H1 (cell line): Measurements from ENCODE around the gene PRKCA. TPM values are rescaled to one million over a fixed set of nuclear protein-coding genes. Genes with fewer than 3 reads are reported as not detected.

Experiments
- CTCF ChIA-PET: fragments of 300-600 bp; sonication (Branson Sonifier 250); formaldehyde crosslinking; loops from one replicate; lab custom pipeline; 2021; ENCODE audit not compliant: partially characterized antibody; lab: Charles Lee
- POLR2A ChIA-PET: fragments of 300-600 bp; sonication (Branson Sonifier 250); formaldehyde crosslinking; loops from one replicate; lab custom pipeline; 2021; ENCODE audit warnings: inconsistent platforms; ENCODE audit not compliant: partially characterized antibody; lab: Charles Lee
- DNase-seq, 2 experiments: peaks; one replicate each; pipeline versions ENCODE4 v3.0.0 to v3.0.0-alpha.2; 2010 to 2022; ENCODE audit warnings: low spot score in 2 of 2, low read depth in 1 of 2, mixed read lengths in 1 of 2
- FAIRE-seq: peaks from 2 replicates; lab custom pipeline; 2011; peaks lifted over from hg19 to GRCh38; lab: Jason Lieb, UNC
- H2AFZ ChIP-seq: 2 replicates; pipeline ENCODE4 v1.8.1; 2012; ENCODE audit warnings: low read length, inconsistent platforms
- H2AK5ac ChIP-seq: 2 replicates; pipeline ENCODE4 v1.6.1; 2013; ENCODE audit warnings: low read depth, low read length
- H2BK120ac ChIP-seq: replicated peaks from 2 replicates; pipeline ENCODE3; 2013; ENCODE audit warnings: low read depth, low read length, inconsistent platforms
- H2BK12ac ChIP-seq: 2 replicates; pipeline ENCODE4 v1.6.1; 2013; ENCODE audit warnings: low read depth, low read length
- H2BK15ac ChIP-seq: 2 replicates; pipeline ENCODE4 v1.6.1; 2013; ENCODE audit warnings: low read length
- H2BK20ac ChIP-seq: 2 replicates; pipeline ENCODE4 v1.6.1; 2013; ENCODE audit warnings: low read length
- H2BK5ac ChIP-seq: 2 replicates; pipeline ENCODE4 v1.6.1; 2013; ENCODE audit warnings: low read depth, low read length
- H3K14ac ChIP-seq: 2 replicates; pipeline ENCODE4 v1.6.1; 2013; ENCODE audit warnings: inconsistent platforms; ENCODE audit not compliant: insufficient read length
- H3K18ac ChIP-seq: 2 replicates; pipeline ENCODE4 v1.6.1; 2013; ENCODE audit warnings: low read length; ENCODE audit errors: extremely low read depth
- H3K23ac ChIP-seq: 2 replicates; pipeline ENCODE4 v1.6.1; 2013; ENCODE audit warnings: inconsistent platforms; ENCODE audit not compliant: insufficient read length
- H3K23me2 ChIP-seq: 2 replicates; pipeline ENCODE4 v1.6.1; 2013; ENCODE audit warnings: low read depth, low read length
- H3K27ac ChIP-seq: 2 replicates; pipeline ENCODE4 v1.6.1; 2011; ENCODE audit warnings: low read depth, low read length, inconsistent platforms
- H3K27me3 ChIP-seq, 4 experiments: replicated peaks in 1 of 4; 1 replicate in 1 of 4; 2 replicates in 3 of 4; pipeline versions ENCODE4 v1.6.1 to v1.8.1; 2011 to 2013; ENCODE audit warnings: low read length in 3 of 4, mild to moderate bottlenecking in 3 of 4, inconsistent platforms in 2 of 4, mixed read lengths in 2 of 4, moderate library complexity in 1 of 4; ENCODE audit not compliant: control insufficient read depth in 3 of 4, insufficient read depth in 3 of 4; ENCODE audit errors: extremely low read depth in 1 of 4
- H3K36me3 ChIP-seq, 4 experiments: 2 replicates each; pipeline versions ENCODE4 v1.6.1 to v1.8.1; 2011 to 2013; ENCODE audit warnings: mild to moderate bottlenecking in 4 of 4, low read length in 3 of 4, moderate library complexity in 2 of 4, control low read depth in 1 of 4, inconsistent platforms in 1 of 4; ENCODE audit not compliant: insufficient read depth in 4 of 4, control insufficient read depth in 2 of 4
- H3K4ac ChIP-seq: replicated peaks from 2 replicates; pipeline ENCODE3; 2013; ENCODE audit warnings: low read length, low read depth, mixed read lengths, inconsistent platforms; ENCODE audit not compliant: insufficient read length
- H3K4me1 ChIP-seq, 4 experiments: replicated peaks in 1 of 4; 1 replicate in 1 of 4; 2 replicates in 3 of 4; pipeline versions ENCODE4 v1.6.1 to v1.8.1; 2011 to 2013; ENCODE audit warnings: low read length in 3 of 4, inconsistent platforms in 2 of 4, mixed read lengths in 1 of 4; ENCODE audit not compliant: insufficient read depth in 4 of 4, control insufficient read depth in 3 of 4
- H3K4me2 ChIP-seq, 2 experiments: 2 replicates each; pipeline versions ENCODE4 v1.6.1 to v1.8.1; 2011 to 2013; ENCODE audit warnings: low read depth in 2 of 2, low read length in 2 of 2, control low read depth in 1 of 2, inconsistent platforms in 1 of 2, mild to moderate bottlenecking in 1 of 2; ENCODE audit not compliant: insufficient read depth in 1 of 2
- H3K4me3 ChIP-seq, 4 experiments: fragments of 200-600, 300-600 bp in 1 of 4; sonication (generic), shearing (Covaris generic), sonication (Bioruptor Twin) in 1 of 4; 2 replicates each; pipeline versions ENCODE4 v1.5.1 to v1.8.1; 2011 to 2016; ENCODE audit warnings: low read length in 4 of 4, low read depth in 3 of 4, control low read depth in 2 of 4, inconsistent platforms in 2 of 4, mild to moderate bottlenecking in 2 of 4, mixed read lengths in 1 of 4, moderate library complexity in 1 of 4; ENCODE audit not compliant: insufficient read depth in 2 of 4; ENCODE audit errors: extremely low read depth in 1 of 4
- H3K56ac ChIP-seq: replicated peaks from 2 replicates; pipeline ENCODE3; 2013; ENCODE audit warnings: low read depth, mild to moderate bottlenecking, mixed read lengths, low read length, inconsistent platforms; ENCODE audit not compliant: insufficient read length
- H3K79me1 ChIP-seq: 2 replicates; pipeline ENCODE4 v1.6.1; 2013; ENCODE audit warnings: low read depth, low read length, control low read depth
- H3K79me2 ChIP-seq, 2 experiments: 2 replicates each; pipeline versions ENCODE4 v1.6.1 to v1.8.1; 2012 to 2013; ENCODE audit warnings: low read length in 2 of 2, mild to moderate bottlenecking in 2 of 2, inconsistent platforms in 1 of 2; ENCODE audit not compliant: insufficient read depth in 2 of 2, control insufficient read depth in 1 of 2
- H3K9ac ChIP-seq, 4 experiments: replicated peaks in 1 of 4; 1 replicate in 1 of 4; 2 replicates in 3 of 4; pipeline versions ENCODE4 v1.6.1 to v1.8.1; 2011 to 2013; ENCODE audit warnings: low read depth in 3 of 4, low read length in 3 of 4, control low read depth in 2 of 4, mild to moderate bottlenecking in 2 of 4, moderate library complexity in 2 of 4, inconsistent platforms in 1 of 4; ENCODE audit errors: extremely low read depth in 1 of 4
- H3K9me3 ChIP-seq, 2 experiments: 2 replicates each; pipeline versions ENCODE4 v1.6.1 to v1.8.1; 2012 to 2013; ENCODE audit warnings: mild to moderate bottlenecking in 2 of 2, moderate library complexity in 2 of 2, control low read depth in 1 of 2, inconsistent platforms in 1 of 2, low read depth in 1 of 2, low read length in 1 of 2, mixed read lengths in 1 of 2; ENCODE audit not compliant: insufficient read depth in 2 of 2
- H4K20me1 ChIP-seq, 2 experiments: replicated peaks in 1 of 2; 2 replicates each; pipeline versions ENCODE3 to v1.8.1; 2011 to 2013; ENCODE audit warnings: inconsistent platforms in 2 of 2, low read length in 2 of 2, mild to moderate bottlenecking in 1 of 2; ENCODE audit not compliant: insufficient read depth in 2 of 2, control insufficient read depth in 1 of 2
- H4K5ac ChIP-seq: 2 replicates; pipeline ENCODE4 v1.6.1; 2013; ENCODE audit warnings: low read length, low read depth, mixed read lengths, inconsistent platforms; ENCODE audit not compliant: insufficient read length
- H4K8ac ChIP-seq: 2 replicates; pipeline ENCODE4 v1.8.0; 2013; ENCODE audit warnings: mild to moderate bottlenecking, moderate library complexity, low read length, inconsistent platforms; ENCODE audit not compliant: insufficient read depth; ENCODE audit errors: extremely low read depth
- H4K91ac ChIP-seq: replicated peaks from 2 replicates; pipeline ENCODE3; 2013; ENCODE audit warnings: low read length, mixed read lengths, inconsistent platforms; ENCODE audit not compliant: insufficient read length
- SAP30 ChIP-seq: fragments of 300-600 bp; sonication (generic); IDR thresholded peaks from 2 replicates; pipeline ENCODE4 v1.7.1; 2012; ENCODE audit warnings: low read length, moderate library complexity, mild to moderate bottlenecking, inconsistent platforms; ENCODE audit not compliant: insufficient read depth, insufficient replicate concordance
- SIN3A ChIP-seq, 2 experiments: IDR thresholded peaks in 1 of 2; conservative IDR thresholded peaks in 1 of 2; 2 replicates each; pipeline ENCODE4 v1.6.1; 2011 to 2012; ENCODE audit warnings: low read length in 2 of 2, improper control_type of control experiment in 1 of 2, low read depth in 1 of 2, mild to moderate bottlenecking in 1 of 2
- SP2 ChIP-seq: IDR thresholded peaks from 2 replicates; pipeline ENCODE4 v1.6.1; 2012; ENCODE audit warnings: mild to moderate bottlenecking, low read length, inconsistent platforms
- WGBS, 2 experiments: shearing (Covaris generic) in 1 of 2; methylation state at CpG; one replicate each; pipeline versions ENCODE4 v1.1.6 to v1.1.7; 2013 to 2015; ENCODE audit warnings: low lambda C conversion rate in 2 of 2, mixed read lengths in 2 of 2, inconsistent platforms in 1 of 2, low coverage in 1 of 2, missing lambda C conversion rate in 1 of 2; ENCODE audit not compliant: insufficient replicate concordance in 2 of 2, insufficient coverage in 1 of 2, insufficient read length in 1 of 2; ENCODE audit errors: extremely low coverage in 1 of 2, missing lambda C conversion rate in 1 of 2; 5-methylcytosine and 5-hydroxymethylcytosine counted together
- polyA plus RNA-seq, 7 experiments: library from polyadenylated mRNA; depleted of rRNA in 3 of 7; stranded (reverse) in 5 of 7; unstranded in 2 of 7; fragments of >200 nt in 5 of 7; fragments of 200-250 nt in 2 of 7; gene quantifications; 1 replicate in 5 of 7; 2 replicates in 1 of 7; 4 replicates in 1 of 7; pipeline versions ENCODE4 v1.2.1 to v1.2.3, GENCODE V29; 2011 to 2013; ENCODE audit warnings: missing spikeins in 2 of 7, mixed read lengths in 2 of 7
- total RNA-seq: library from RNA; stranded (reverse); fragmentation: NEBNext Ultra II Directional; extraction: Animal tissue kit (Norgen Biotek cat#: 25700); gene quantifications from 2 replicates; pipeline ENCODE4 v1.2.1, GENCODE V29; 2021

Gene PRKCA
- total and polyA plus RNA-seq, 2 of the 8 experiments (the other 6 are each of a cell fraction or from before 2014, with no cell fraction given) = 5.8 to 17.8 TPM

GRCh38 chr17:66276328-66276937 is 26.0 kb upstream of the PRKCA start:
- no peak overlapping the region for H3K27ac ChIP-seq

More at GRCh38 chr17:66276328-66276937, 26.0 kb upstream of the PRKCA start:
- H2BK12ac ChIP-seq = no peak overlapping the region
- no peaks in the 10 kb centered on the region for H3K4me1 ChIP-seq
- no peak overlapping the region for H2AK5ac ChIP-seq
- H3K79me1 ChIP-seq = no peaks in the 10 kb centered on the region
- no peak overlapping the region for H2BK15ac ChIP-seq
- no peak overlapping the region for H2BK20ac ChIP-seq
- H3K4me3 ChIP-seq = no peak overlapping the region
- no peak for TF ChIP-seq SAP30
- TF ChIP-seq SP2 = no peak
- no peak for TF ChIP-seq SIN3A (conservative IDR thresholded peaks at IDR 0.05 in 1 of 2, IDR thresholded peaks at IDR 0.05 in 1 of 2; ENCODE audit: low read depth in 1 of 2, low read length in 2 of 2)
- no peak overlapping the region for H3K56ac ChIP-seq
- H3K23ac ChIP-seq = no peak overlapping the region
- no peaks in the 10 kb centered on the region; a peak in 2 of 7 replicates for H3K27me3 ChIP-seq
- H3K18ac ChIP-seq = no peak overlapping the region
- H3K23me2 ChIP-seq = no peaks in the 10 kb centered on the region
- ChIA-PET POLR2A (no interaction called here), CTCF (interaction anchor here (0.6 kb wide), 2 partner anchors 177 to 395 kb away, joined by 3 to 4 read pairs; no protein-coding TSS in a partner anchor)
- H2AFZ ChIP-seq = no peak overlapping the region
- H3K4ac ChIP-seq = no peak overlapping the region
- H4K8ac ChIP-seq = no peak overlapping the region
- no peaks in the 10 kb centered on the region for H4K20me1 ChIP-seq
- no peaks in the 10 kb centered on the region for H3K79me2 ChIP-seq
- FAIRE-seq (no peak), DNase-seq (no peak)
- H4K5ac ChIP-seq = no peak overlapping the region
- H2BK5ac ChIP-seq = no peak overlapping the region
- no peak overlapping the region for H4K91ac ChIP-seq
- no peak overlapping the region for H2BK120ac ChIP-seq
- peaks cover 0 to 3% of the 10 kb centered on the region in 2 experiments; a peak in 1 of 4 replicates for H3K9me3 ChIP-seq
- H3K36me3 ChIP-seq = no peaks in the 10 kb centered on the region
- 85% methylated on average over 3 of the region's 3 CpGs; no CpG with 5 or more reads in 1 of the 2 experiments for WGBS, 2 experiments
- no peak overlapping the region for H3K14ac ChIP-seq
- H3K9ac ChIP-seq = no peak overlapping the region
- no peak overlapping the region for H3K4me2 ChIP-seq
